Astrocyte of the hippocampus (primary cell): ENCODE data around the gene AUTS2.

Experiments used
- DNase-seq: peaks from one replicate; pipeline ENCODE4 v3.0.0; 2011; ENCODE audit warnings: low read depth, low spot score

AUTS2 gene

GRCh38 chr7:69654849-69655707 is 56.8 kb downstream of the AUTS2 start:
- DNase-seq = no peak

- no peak for DNase-seq
Measured at GRCh38 chr7:69656077-69656476, 57.8 kb downstream of the AUTS2 start.

GRCh38 chr7:69656890-69657289 is 58.6 kb downstream of the AUTS2 start:
- peak; percentile 63 for DNase-seq

GRCh38 chr7:69657331-69657730 is 59.1 kb downstream of the AUTS2 start:
- no peak for DNase-seq

- DNase-seq = no peak
Measured at GRCh38 chr7:69657985-69658384, 59.7 kb downstream of the AUTS2 start.

GRCh38 chr7:69659983-69660382 is 61.7 kb downstream of the AUTS2 start:
- DNase-seq = peak; percentile 78

- DNase-seq = no peak
Measured at GRCh38 chr7:69661342-69661741, 63.1 kb downstream of the AUTS2 start.

- no peak for DNase-seq
Measured at GRCh38 chr7:69663911-69664832, 65.9 kb downstream of the AUTS2 start.

GRCh38 chr7:69665369-69665768 is 67.1 kb downstream of the AUTS2 start:
- no peak for DNase-seq

GRCh38 chr7:69668339-69668870 is 70.1 kb downstream of the AUTS2 start:
- DNase-seq = no peak

GRCh38 chr7:69670701-69671100 is 72.4 kb downstream of the AUTS2 start:
- peak; percentile 90 for DNase-seq

GRCh38 chr7:69673074-69673473 is 74.8 kb downstream of the AUTS2 start:
- no peak for DNase-seq

- no peak for DNase-seq
Measured at GRCh38 chr7:69674701-69675182, 76.5 kb downstream of the AUTS2 start.

GRCh38 chr7:69676247-69676646 is 78.0 kb downstream of the AUTS2 start:
- DNase-seq = no peak

GRCh38 chr7:69677054-69677852 is 79.0 kb downstream of the AUTS2 start:
- DNase-seq = no peak

- DNase-seq = no peak
Measured at GRCh38 chr7:69677881-69678493, 79.7 kb downstream of the AUTS2 start.

GRCh38 chr7:69678494-69679187 is 80.4 kb downstream of the AUTS2 start:
- no peak for DNase-seq

GRCh38 chr7:69681181-69681580 is 82.9 kb downstream of the AUTS2 start:
- no peak for DNase-seq

GRCh38 chr7:69682518-69682917 is 84.2 kb downstream of the AUTS2 start:
- DNase-seq = no peak

- peak; percentile 42 for DNase-seq
Measured at GRCh38 chr7:69683002-69683401, 84.7 kb downstream of the AUTS2 start.
